Measurements from ENCODE around the gene MAP7D1. TPM values are rescaled to one million over a fixed set of nuclear protein-coding genes. Genes with fewer than 3 reads are reported as not detected.

The MAP7D1 gene
- 183 and 236 TPM in 2 replicates for total RNA-seq (2014; rRNA removed; shearing (Covaris generic))

DNA sequence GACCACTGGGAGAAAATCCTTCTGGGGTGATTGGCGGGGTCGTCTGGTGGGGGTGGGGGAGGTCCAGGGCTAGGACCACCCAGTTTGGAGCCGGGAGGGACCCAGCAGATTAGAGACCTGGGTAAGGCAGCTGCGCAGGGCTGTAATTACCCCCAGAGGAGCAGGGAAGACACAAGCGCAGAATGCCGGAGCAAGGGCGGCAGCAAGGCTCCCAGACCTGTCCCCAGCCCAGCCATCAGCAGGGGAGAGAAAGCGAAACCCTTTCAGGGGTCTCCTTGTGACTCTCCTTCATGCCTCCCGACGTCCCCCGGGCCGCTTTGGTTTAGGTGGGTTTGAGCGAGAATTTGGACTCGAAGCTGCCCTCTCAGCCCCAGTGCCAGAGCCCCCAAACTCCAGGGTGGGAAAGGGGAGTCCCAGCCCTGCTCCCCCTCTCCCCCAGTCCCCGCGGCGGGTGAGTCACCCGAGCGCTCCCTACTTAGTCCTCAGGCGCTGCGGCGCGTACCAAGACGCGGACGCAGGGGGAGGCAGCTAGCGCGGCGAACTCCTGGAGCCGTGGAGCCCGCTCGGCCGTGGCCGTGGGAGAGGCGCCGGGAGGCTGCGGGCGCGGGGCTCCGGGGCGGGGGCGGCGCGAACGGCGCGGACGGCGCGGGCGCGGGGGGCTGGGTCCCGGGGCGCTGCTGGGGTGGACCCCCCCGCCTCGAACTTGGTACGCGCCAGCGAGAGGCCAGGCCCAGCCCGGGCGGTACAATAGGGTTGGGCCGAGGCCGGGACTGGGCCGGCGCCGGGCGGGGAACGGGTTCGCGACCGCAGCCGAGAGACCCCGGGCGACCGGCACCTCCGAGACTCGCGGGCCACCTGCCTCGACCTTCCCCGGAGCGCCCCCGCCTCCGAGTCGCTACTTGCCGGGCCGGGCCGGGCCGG, at the start of gene MAP7D1:
Gene MAP7D1, plus strand, starts transcription at position 753 of the 921 bp plus-strand sequence. CDS start 258 bp downstream, outside the sequence.
- DNase-seq (ENCODE audit: low read depth) = peak; percentile 93

- DNase-seq (ENCODE audit: low read depth) = no peak
These were observed 49.7 kb upstream of the MAP7D1 start for GRCh38 chr1:36106269-36106668.

DNA sequence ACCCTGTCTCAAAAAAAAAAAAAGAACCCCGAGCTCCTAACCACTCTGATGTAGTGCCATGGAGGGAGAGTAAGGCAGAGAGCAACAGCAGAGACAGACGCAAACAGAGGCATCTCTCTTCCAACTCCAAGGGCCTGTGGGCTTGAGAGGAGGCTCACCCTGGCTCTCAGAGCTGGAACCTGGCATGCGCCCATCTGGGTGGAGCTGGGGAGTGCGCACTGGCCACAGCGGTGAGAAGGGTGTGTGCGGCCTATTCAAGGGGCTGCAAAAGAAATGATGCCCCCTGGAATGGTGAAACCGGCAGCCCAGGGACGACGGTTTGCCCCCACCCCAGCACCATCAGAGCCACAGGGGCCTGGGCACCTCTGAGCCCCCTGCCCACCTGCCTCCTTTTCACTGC, 48.6 kb upstream of the MAP7D1 start:
- DNase-seq (ENCODE audit: low read depth) = no peak

DNA sequence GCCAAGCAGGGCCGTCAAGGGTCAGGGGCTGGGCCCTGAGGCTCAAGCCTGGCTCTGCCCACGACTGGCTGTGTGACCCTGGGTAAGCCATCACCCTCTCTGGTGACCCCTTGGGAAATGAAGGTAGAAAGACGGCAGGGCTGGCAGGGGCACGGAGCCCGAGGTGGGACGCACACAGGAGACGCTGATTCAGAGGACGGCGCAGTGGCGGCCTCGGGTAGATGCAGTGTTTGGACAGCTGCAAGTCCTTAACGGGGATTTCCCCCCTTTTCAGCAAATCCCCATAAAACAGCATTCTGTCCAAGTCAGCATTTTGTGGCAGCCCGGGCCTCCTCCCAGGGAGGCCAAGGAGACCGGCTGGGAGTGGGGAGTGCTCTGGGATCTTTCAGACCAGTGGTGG, 47.6 kb upstream of the MAP7D1 start:
- DNase-seq (ENCODE audit: low read depth) = peak; percentile 95

DNA sequence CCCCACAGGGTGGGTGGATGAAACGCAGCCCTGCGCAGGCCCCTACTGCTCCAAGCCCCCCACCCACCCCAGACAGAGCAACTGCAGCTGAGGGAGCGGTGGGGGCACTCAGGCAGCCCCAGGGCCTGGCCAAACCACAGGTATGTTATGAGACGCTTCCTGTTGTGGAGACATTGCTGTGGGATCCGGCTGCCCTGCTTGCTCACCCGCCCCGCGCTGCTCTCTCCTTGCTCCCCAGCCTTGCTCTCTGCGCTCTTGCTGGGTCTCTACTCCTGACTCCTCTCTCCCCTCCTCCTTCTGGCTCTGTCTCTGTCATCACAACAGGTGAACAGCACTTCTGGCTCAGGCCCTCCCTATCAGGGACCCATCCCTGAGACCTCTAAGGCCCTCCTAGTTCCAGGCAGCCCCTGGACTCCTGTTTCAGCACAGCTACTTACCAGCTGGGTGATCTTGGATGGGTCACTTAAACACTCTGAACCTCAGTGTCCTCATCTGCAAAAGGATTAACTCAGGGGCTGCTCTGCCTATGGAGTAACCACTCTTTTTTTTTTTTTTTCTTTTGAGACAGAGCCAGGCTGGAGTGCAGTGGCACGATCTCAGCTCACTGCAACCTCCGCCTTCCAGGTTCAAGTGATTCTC, 46.8 kb upstream of the MAP7D1 start:
- peak; percentile 95 for DNase-seq (ENCODE audit: low read depth)

GRCh38 chr1:36111151-36111550, 44.8 kb upstream of the MAP7D1 start:
- no peak for DNase-seq (ENCODE audit: low read depth)

DNA sequence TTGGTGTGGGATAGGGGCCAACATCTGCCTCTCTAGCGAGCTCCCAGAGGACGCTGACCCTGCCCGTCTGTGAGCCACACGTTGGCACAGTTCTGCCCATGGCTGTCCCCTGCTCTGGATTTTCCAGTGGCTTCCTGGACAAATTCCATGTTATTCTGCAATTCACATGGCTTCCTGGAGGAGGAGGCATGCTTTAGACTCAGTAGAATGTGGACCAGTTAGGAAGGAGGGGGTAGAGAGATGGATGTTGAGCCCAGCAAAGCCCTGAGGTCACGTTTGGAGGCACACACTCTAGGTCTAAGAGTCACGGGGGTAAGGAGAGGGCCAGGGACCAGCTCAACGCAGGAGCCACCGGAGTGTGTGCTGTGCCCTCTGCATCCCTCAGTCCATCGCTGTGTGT, 43.1 kb upstream of the MAP7D1 start:
- DNase-seq (ENCODE audit: low read depth) = no peak

GRCh38 chr1:36114371-36114770, 41.6 kb upstream of the MAP7D1 start:
- no peak for DNase-seq (ENCODE audit: low read depth)

DNA sequence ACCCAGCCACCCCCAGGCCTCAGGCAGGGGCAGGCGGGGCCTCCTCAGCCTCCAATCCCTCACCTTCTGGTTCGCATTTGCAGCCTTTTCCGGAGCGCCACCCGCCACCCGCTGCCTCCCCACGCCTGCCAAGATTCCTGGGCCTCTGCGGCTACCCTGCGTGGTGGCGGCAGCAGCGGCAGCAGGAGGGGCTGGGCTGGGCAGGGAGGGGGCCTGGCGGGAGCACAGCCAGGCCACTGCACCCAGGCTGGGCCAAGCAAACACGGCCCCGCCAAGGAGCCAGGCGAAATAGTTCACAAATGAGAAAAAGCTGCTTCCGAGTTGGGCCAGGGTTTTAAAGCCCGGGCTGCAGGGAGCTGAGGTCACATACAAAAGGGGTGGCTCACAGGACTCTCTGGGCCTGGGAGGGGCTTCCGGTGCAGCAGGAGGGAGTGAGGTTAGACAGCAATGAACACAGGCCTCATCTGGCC, 40.7 kb upstream of the MAP7D1 start:
- peak; percentile 81 for DNase-seq (ENCODE audit: low read depth)

DNA sequence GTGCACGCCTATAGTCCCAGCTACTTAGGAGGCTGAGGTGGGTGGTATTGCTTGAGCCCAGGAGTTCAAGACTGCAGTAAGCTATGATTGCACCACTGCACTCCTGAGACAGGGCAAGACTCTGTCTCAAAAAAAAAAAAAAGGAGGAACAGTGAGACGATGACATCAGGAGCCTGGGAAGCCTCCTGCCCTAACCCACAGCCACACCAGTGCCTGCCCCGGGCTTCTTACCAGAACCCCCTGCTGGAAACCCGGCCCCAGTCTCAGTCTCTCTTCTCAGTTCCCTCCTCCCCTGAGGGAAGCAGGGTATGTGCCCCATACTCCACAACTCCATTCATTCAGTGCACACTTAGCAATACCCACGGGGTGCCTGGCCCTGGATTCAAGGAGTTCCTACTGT, 40.0 kb upstream of the MAP7D1 start:
- peak; percentile 61 for DNase-seq (ENCODE audit: low read depth)

- DNase-seq (ENCODE audit: low read depth) = no peak
These were observed 39.1 kb upstream of the MAP7D1 start for GRCh38 chr1:36116901-36117300.

GRCh38 chr1:36118447-36119204, 37.3 kb upstream of the MAP7D1 start:
- no peak for DNase-seq (ENCODE audit: low read depth)

GRCh38 chr1:36119456-36119855, 36.5 kb upstream of the MAP7D1 start:
- DNase-seq (ENCODE audit: low read depth) = no peak

DNA sequence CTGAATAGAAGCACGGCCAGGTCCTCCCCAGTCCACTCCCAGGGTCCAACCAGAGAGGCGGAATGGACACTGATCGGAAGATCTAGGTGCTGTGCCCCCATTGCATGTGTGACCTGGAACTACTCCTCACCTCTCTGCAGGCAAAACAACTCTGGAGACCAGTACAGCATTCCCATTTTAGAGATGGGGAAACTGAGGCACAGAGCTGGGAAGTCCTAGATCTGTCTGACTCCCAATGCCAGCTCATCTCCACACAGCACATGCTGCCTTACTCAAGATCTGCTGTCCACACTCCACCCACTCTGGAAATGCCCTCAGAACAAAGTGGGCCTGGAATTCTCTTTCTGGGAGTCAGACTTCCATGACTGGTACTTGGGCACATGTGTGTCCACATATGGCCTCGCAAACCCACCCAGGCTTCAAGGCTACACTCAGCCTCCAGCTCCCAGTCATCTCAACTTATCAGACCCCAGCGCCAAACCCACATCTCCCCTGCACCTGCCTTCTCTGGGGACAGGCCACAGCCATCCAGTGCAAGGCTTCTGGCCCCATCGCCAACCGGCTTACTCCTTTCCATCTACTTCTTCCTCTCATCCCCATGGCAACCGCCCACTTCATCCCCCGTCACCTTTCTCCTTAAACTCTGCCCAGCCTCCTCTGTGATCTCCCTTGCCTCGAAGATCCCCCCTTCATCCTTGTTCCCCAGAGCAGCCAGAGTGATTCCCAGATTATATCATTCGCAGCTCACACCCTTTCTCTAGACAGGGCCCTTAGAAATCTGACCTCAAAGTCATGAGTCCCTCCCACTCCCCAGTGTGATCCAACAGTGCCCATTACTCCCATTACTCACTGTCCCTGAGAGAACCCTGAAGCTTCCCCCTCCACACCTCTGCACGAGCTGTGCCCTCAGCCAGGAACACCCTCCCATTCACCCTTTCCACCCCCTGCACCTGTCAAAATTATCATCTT, 33.6 kb upstream of the MAP7D1 start:
- DNase-seq (ENCODE audit: low read depth) = no peak

DNA sequence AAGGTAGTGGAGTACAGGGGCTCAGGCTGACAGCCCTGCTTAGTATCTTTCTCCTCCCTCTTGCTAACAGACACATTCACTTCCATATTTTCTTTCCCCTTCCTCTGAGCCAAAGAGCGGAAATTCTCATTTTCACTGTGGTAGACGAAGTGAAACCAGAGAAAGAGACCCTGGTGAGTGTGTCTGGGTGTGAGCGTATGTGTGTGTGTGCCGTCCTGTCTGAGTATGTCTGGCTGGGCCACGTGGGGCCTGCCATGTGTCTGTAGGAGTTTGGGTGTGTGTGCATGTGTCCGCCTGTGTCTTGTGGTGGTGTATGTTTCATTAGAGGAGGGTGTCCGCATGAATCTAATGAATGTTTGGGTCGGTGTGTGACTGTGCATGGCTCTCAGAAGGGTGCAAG, 32.6 kb upstream of the MAP7D1 start:
- DNase-seq (ENCODE audit: low read depth) = peak; percentile 52

DNA sequence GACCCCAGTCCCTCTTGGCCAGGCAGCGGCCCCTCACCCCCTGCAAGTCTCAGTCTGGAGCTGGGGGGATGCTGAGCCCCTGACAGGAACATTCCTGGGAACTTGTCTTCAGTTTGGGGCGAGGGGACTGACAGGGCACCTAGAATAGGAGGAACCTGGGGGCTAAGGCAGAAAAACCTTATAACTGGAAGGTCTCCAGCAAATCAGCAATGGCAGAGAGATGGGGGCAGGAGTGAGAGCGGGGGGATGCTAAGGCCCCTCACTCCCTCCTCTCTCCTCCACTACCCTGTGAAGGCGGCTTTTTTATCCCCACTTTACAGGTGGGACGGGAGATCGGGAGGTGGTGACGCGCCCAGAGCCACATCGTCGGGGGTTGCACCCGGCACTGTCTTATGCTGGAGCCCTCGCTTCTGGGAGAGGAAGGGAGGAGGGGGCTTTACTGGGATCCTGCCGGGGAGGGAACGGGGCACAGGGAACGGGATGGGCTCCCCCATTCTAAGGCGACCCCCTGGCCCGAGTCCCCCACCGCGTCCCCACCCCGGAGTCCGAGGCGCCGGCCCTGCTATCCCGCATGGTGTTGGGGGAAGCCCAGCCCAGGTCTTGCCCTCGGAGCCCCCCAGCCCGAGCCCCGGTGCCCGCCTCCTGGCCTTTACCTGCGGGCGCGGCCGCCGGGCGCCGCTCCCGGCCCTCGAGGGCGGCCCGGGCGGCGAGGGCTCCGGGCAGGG, 31.4 kb upstream of the MAP7D1 start:
- no peak for DNase-seq (ENCODE audit: low read depth)

GRCh38 chr1:36125129-36125991, 30.6 kb upstream of the MAP7D1 start, which contains the start of gene COL8A2:
Gene COL8A2 (minus strand): TSS chr1:36125222. CDS start chr1:36100242, 24,980 bp downstream.
- DNase-seq (ENCODE audit: low read depth) = no peak

GRCh38 chr1:36126005-36126716, 29.8 kb upstream of the MAP7D1 start:
- DNase-seq (ENCODE audit: low read depth) = no peak
